Ramos (cell line): ENCODE results near the gene ZNF208.
"Not testable (repeated sequence)": the region's sequence is repeated elsewhere in the genome, so short reads cannot be mapped to it uniquely, and the experiment has no call there.

Source experiments
- in situ Hi-C: fragments of 300-500 bp; cut with MboI; formaldehyde crosslinking; loops from one replicate; pipeline ENCODE4 v1.14.3; 2022; ENCODE audit warnings: low sequenced_read_pairs; ENCODE audit not compliant: unreplicated experiment

Gene ZNF208

DNA sequence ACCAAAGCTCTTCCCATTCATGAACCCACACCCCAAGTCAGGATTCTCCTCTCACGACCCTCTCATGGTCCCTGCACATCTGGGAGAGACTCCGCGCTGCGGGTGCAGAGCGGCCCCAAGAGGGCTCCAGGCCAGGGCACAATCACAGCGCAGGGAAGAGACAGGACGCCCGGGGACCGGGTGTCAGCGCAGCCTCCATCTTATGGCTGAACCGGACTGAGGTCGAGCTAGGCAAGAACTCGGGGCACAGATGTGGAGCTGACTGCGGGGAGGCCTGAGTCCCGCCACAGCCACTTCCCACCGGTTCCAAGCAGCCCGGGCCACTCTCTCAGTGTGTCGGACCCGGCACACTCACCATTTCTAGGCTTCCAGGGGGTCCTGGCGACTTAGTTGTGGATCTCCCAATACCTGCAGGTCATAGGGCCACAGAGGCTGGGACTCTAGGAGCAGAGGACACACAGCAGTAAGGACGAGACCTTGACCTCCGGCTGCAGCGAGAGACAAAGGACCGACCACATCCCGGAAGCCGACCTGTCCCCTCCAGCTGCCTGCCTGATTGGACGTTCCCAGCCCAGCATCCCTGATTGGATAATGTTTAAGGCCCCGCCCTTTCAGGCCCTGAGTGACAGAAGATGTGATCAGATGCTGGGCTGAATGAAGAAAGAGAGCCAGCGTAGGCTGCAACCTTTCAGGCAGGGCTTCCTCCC lies at the start of gene ZNF208:
ZNF208 (minus strand) TSS at position 507 of the 707 bp plus-strand sequence; CDS start at position 358, 149 bp downstream.
- in situ Hi-C loops: not testable (repeated sequence)

DNA sequence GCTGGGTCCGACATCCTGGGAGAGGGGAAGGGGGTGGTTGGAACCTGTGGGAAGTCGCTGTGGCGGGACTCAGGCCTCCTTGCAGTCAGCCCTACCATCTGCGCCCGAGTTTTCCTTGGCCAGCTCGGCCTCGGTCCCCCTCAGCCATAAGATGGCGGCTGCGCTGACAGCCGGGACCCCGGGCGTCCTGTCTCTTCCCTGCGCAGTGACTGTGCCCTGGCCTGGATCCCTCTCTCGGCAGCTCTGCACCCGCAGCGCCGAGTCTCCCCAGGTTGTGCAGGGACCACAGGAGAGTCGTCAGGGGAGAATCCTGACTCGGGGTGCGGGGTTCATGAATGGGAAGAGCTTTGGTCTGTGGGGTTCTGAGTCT lies 41.9 kb upstream of the ZNF208 start:
- in situ Hi-C loops: no loop called here

GRCh38 chr19:22041151-22041550 lies 30.4 kb upstream of the ZNF208 start:
- in situ Hi-C loops: not testable (repeated sequence)

DNA sequence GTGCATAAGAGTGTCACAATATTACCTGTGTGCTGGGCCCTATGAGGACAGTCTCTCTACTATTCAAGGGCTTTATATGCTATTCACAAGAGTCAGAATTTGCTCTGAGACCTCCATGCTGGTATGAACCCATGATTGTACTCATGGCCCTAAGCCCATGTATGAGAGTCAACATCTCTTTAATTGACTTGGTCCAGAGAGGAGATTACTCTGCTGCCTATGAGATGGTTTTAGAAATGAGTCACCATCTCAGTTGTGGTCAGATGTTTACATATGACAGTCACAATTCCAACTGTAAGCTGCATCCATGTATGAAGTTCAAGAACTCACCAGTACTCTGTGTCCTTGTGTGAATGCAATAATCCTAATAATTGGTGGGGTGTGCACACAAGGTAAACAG lies 19.9 kb upstream of the ZNF208 start:
- in situ Hi-C loops: no loop called here

DNA sequence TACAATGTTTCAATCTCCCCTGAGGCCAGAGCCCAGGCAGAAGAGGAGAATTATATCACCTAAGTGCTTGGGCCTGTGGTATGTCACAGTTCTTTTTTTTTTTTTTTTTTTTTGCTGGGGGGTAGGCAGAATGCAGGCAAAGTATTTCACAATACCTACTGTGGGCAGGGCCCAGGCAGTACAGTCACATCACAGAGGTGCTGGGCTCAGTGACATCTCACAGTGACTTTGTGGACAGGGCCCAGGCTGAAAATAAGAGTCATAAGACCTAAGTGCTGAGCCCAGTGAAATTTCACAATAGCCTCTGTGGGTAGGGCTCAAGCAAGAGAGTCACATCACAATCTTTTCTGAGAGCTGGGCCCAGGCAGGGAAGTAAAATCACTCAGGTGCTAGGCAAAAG lies 15.9 kb upstream of the ZNF208 start:
- in situ Hi-C loops: no loop called here

GRCh38 chr19:22025539-22025938 lies 14.8 kb upstream of the ZNF208 start:
- in situ Hi-C loops: not testable (repeated sequence)

DNA sequence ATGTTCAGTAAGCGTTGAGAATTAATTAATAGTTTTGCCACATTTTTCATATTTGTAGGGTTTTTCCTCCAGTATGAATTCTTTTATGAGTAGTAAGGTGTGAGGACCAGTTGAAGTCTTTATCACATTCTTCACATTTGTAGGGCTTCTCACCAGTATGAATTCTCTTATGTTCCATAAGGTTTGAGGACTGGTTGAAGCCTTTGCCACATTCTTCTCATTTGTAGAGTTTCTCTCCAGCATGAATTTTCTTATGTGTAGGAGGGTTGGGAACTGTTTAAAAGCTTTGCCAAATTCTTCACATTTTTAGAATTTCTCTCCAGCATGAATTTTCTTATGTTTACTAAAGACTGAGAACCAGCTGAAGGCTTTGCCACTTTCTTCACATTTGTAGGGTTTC lies 40.3 kb downstream of the ZNF208 start:
- in situ Hi-C loops: no loop called here

- in situ Hi-C loops: no loop called here
Observed at GRCh38 chr19:21947775-21948174, 63.0 kb downstream of the ZNF208 start.

GRCh38 chr19:21940684-21941083 lies 70.1 kb downstream of the ZNF208 start:
- in situ Hi-C loops: no loop called here

- in situ Hi-C loops: no loop called here
Observed at GRCh38 chr19:21934593-21934992, 76.2 kb downstream of the ZNF208 start.

DNA sequence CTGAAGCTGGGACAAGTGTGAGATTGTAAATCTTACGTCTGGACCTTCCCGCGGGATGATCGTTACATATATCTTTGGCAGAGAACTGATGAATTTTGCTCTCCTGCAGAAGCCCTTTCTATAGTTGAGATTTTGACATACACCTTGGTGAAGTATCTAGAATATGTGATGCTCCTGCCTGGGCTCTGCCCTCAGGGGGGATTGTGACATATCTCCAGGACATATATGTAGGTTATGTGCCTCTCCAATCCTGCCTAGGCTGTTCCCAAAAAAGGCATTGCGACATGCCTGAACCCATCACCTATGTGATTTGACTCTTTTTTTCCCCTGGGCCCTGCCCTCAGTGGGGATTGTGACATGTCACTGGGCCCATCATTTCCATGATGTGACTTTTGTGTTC lies 76.6 kb downstream of the ZNF208 start:
- in situ Hi-C loops: no loop called here

DNA sequence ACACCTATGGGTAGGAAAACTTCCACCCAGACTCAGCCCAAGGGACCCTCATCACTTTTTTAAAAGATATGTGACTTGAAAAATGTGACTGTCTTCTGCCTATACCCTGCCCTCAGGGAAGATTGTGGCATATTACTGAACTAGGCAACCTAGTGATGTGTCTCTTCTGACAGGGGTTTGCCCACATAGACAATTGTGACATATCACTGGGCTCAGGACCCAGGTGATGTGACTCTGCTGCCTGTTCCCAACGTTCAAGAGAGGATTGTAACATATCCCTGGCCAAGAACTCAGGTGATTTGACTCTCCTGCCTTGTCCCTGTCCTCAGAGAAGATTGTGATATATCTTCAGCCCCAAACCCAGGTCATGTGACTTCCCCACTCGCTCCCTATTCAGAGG lies 88.5 kb downstream of the ZNF208 start:
- in situ Hi-C loops: no loop called here

GRCh38 chr19:21921691-21922180 lies 89.0 kb downstream of the ZNF208 start:
- in situ Hi-C loops: no loop called here

DNA sequence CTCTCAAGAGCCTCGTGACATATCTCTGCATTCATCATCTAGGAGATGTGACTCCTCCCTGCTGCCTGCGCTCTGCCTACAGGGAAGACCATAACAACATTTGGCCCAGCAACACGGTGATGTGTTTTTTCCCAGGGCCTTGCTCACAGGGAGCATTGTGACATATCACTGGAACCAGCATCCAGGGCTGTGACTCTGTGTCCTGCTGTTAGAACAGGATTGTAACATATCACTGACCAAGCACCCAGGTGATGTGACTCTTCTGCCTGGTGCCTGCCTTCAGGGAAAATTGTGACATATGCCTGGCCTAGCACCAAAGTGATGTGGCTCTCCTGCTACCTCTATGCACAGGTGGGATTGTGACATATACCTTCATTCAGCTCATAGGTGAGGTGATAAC lies 95.3 kb downstream of the ZNF208 start:
- in situ Hi-C loops: no loop called here

DNA sequence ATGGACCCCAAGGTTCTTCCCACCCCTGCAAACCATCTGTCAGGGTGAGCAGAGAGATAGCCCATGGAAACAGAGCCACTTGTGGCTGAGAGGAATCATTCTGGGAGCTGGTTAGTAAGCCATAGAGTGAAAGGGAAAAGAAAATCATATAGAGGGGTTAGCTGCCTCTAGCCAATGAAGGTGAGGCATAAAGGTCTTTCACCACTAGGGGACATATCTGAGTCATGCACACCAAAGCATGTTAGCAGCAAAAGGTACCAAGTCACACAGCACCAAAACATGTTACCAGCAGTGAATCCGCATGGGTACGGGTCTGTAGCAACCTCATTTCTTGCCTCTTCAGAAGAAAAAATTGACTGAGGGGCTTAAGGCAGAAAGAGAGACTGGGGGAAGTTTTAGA lies 98.1 kb downstream of the ZNF208 start:
- in situ Hi-C loops: no loop called here

GRCh38 chr19:21910318-21910717 lies 100.4 kb downstream of the ZNF208 start:
- in situ Hi-C loops: no loop called here

GRCh38 chr19:21908066-21908465 lies 102.7 kb downstream of the ZNF208 start:
- in situ Hi-C loops: no loop called here

DNA sequence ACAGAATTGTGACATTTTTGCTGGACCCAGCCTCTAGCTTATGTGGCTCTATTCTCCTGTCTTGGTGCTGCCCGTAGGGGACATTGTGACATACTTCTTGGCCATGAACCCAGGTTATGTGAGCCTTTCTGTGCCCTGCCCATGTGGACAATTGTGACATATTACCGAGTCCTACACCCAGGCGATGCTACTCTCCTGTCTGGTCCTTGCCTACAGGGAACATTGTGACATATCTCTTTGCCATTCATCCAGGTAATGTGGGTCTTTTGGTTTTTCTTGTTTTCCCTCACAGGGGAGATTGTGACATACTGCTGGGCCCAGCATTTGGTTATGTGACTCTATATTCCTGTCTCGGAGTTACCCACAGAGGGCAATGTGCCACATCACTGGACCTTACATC lies 103.2 kb downstream of the ZNF208 start:
- in situ Hi-C loops: no loop called here

GRCh38 chr19:21902571-21902970 lies 108.2 kb downstream of the ZNF208 start:
- in situ Hi-C loops: no loop called here

DNA sequence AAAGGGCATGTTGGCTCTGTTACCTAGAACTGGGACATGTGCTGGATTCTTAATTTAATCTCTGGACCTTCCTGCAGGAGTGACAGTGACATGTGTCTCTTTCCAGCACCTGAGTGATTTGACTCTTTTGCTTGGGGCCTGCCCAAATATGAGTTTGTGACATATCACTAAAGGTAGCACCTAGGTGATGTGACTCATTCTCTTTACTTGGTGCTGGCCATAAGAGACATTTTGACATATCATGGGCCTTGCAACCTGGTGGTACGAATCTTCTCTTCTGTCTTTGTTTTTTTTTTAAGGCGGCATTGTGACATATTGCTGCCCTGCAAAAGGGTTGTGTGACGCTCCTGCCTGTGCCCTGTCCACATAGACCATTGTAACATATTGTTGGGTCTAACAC lies 108.9 kb downstream of the ZNF208 start:
- in situ Hi-C loops: no loop called here

DNA sequence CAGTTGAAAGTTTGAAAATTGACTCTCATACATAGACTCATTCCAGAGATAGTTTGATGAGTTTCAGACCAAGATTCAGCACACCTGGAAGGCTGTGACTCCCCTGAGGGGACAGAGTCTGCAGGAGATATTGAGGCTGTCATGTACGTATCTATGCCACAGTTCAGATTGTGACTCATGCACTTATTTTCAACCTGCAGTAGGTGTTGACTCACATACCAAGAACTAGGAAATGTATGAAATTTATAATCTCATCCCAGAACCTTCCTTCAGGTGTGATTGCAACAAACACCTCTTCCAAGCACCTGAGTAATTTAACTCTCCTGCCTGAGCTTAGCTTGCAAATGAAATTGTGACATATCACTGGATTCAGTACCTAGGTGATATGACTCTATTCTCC lies 110.3 kb downstream of the ZNF208 start:
- in situ Hi-C loops: no loop called here

GRCh38 chr19:21891086-21891485 lies 119.7 kb downstream of the ZNF208 start:
- in situ Hi-C loops: no loop called here
